HepG2 (cell line): ENCODE measurements around the gene ARHGEF1. TPM values are rescaled to one million over a fixed set of nuclear protein-coding genes. Genes with fewer than 3 reads are reported as not detected.

Source experiments
- BCL6 ChIP-seq: IDR thresholded peaks from 2 replicates; pipeline ENCODE4 v1.6.1; 2016; ENCODE audit warnings: missing genetic modification reagents, missing compliant biosample characterization
- ELF1 ChIP-seq: sonication (generic); formaldehyde crosslinking; IDR thresholded peaks from 2 replicates; pipeline ENCODE4 v1.4.0; 2020; ENCODE audit warnings: missing genetic modification reagents
- GMEB2 ChIP-seq: IDR thresholded peaks from 2 replicates; pipeline ENCODE4 v1.6.1; 2016; ENCODE audit warnings: missing biosample characterization, missing genetic modification reagents, low read depth
- MAZ ChIP-seq, 2 experiments: sonication (generic) in 1 of 2; formaldehyde crosslinking in 1 of 2; IDR thresholded peaks; 2 replicates each; pipeline versions ENCODE4 v1.5.0 to v1.6.1; 2012 to 2020; ENCODE audit warnings: low read depth in 2 of 2, mild to moderate bottlenecking in 2 of 2, borderline replicate concordance in 1 of 2, improper control_type of control experiment in 1 of 2, low read length in 1 of 2, missing genetic modification reagents in 1 of 2, moderate library complexity in 1 of 2
- MIER3 ChIP-seq: IDR thresholded peaks from 2 replicates; pipeline ENCODE4 v1.6.1; 2016; ENCODE audit warnings: missing compliant biosample characterization, borderline replicate concordance
- MXI1 ChIP-seq: IDR thresholded peaks from 3 replicates; pipeline ENCODE4 v1.6.1; 2012; ENCODE audit warnings: low read depth, low read length, inconsistent platforms, borderline replicate concordance
- PHF8 ChIP-seq: sonication (generic); formaldehyde crosslinking; IDR thresholded peaks from 2 replicates; pipeline ENCODE4 v1.5.0; 2020; ENCODE audit warnings: missing genetic modification reagents
- RORA ChIP-seq: sonication (generic); formaldehyde crosslinking; IDR thresholded peaks from 2 replicates; pipeline ENCODE4 v1.5.0; 2020; ENCODE audit warnings: mild to moderate bottlenecking, missing genetic modification reagents, moderate library complexity
- SALL2 ChIP-seq: sonication (generic); formaldehyde crosslinking; IDR thresholded peaks from 2 replicates; pipeline ENCODE4 v1.8.1; 2023; ENCODE audit warnings: mild to moderate bottlenecking, missing genetic modification reagents, inconsistent platforms
- TFDP1 ChIP-seq: IDR thresholded peaks from 2 replicates; pipeline ENCODE4 v1.6.1; 2016; ENCODE audit warnings: missing compliant biosample characterization, missing genetic modification reagents, borderline replicate concordance
- THAP11 ChIP-seq: IDR thresholded peaks from 2 replicates; pipeline ENCODE4 v1.6.1; 2016; ENCODE audit warnings: missing biosample characterization, missing genetic modification reagents
- THYN1 ChIP-seq: sonication (generic); formaldehyde crosslinking; IDR thresholded peaks from 2 replicates; pipeline ENCODE4 v1.8.1; 2023; ENCODE audit warnings: low read depth, mild to moderate bottlenecking, moderate library complexity, missing genetic modification reagents, borderline replicate concordance
- ZBTB49 ChIP-seq: sonication (generic); formaldehyde crosslinking; IDR thresholded peaks from 2 replicates; pipeline ENCODE4 v1.4.0; 2020; ENCODE audit warnings: missing genetic modification reagents, borderline replicate concordance
- ZFP36 ChIP-seq: fragments of 150-350 bp; IDR thresholded peaks from 2 replicates; pipeline ENCODE4 v1.6.1; 2018; ENCODE audit warnings: borderline replicate concordance, low read length, low read depth; ENCODE audit not compliant: partially characterized antibody
- ZNF230 ChIP-seq: sonication (generic); formaldehyde crosslinking; IDR thresholded peaks from 2 replicates; pipeline ENCODE4 v1.4.0; 2020; ENCODE audit warnings: mild to moderate bottlenecking, missing genetic modification reagents
- ZNF431 ChIP-seq: sonication (generic); formaldehyde crosslinking; IDR thresholded peaks from 2 replicates; pipeline ENCODE4 v1.9.0; 2022; ENCODE audit warnings: missing genetic modification reagents, low read depth, mild to moderate bottlenecking, borderline replicate concordance
- ZSCAN25 ChIP-seq: sonication (generic); formaldehyde crosslinking; IDR thresholded peaks from 2 replicates; pipeline ENCODE4 v1.8.0; 2022; ENCODE audit warnings: mild to moderate bottlenecking, missing genetic modification reagents
- polyA plus RNA-seq, 8 experiments: library from polyadenylated mRNA; depleted of rRNA in 3 of 8; stranded (reverse) in 7 of 8; unstranded in 1 of 8; fragments of >200 nt; fragmentation: Illumina TruSeq in 4 of 8; extraction: Trizol in 4 of 8; gene quantifications; 2 replicates each; pipeline versions ENCODE4 v1.2.1 to v1.2.3, GENCODE V29; 2011 to 2016; ENCODE audit warnings: low read depth in 4 of 8, missing spikeins in 1 of 8, mixed read lengths in 1 of 8; ENCODE audit not compliant: insufficient read depth in 1 of 8
- total RNA-seq, 5 experiments: library from RNA; depleted of rRNA; stranded (reverse); fragments of >200 nt; fragmentation: Illumina TruSeq; extraction: Trizol; gene quantifications; 2 replicates each; pipeline ENCODE4 v1.2.3, GENCODE V29; 2016; ENCODE audit warnings: low read depth in 1 of 5
- TF ChIP-seq, protein P1 (sequence below): sonication (generic); formaldehyde crosslinking; IDR thresholded peaks from 2 replicates; pipeline ENCODE4 v1.4.0; 2020; ENCODE audit warnings: missing genetic modification reagents

The ARHGEF1 gene
- total and polyA plus RNA-seq, 2 of the 13 experiments (the other 11 are each of a cell fraction or from before 2014, with no cell fraction given) = 33.7 to 34.7 TPM

DNA sequence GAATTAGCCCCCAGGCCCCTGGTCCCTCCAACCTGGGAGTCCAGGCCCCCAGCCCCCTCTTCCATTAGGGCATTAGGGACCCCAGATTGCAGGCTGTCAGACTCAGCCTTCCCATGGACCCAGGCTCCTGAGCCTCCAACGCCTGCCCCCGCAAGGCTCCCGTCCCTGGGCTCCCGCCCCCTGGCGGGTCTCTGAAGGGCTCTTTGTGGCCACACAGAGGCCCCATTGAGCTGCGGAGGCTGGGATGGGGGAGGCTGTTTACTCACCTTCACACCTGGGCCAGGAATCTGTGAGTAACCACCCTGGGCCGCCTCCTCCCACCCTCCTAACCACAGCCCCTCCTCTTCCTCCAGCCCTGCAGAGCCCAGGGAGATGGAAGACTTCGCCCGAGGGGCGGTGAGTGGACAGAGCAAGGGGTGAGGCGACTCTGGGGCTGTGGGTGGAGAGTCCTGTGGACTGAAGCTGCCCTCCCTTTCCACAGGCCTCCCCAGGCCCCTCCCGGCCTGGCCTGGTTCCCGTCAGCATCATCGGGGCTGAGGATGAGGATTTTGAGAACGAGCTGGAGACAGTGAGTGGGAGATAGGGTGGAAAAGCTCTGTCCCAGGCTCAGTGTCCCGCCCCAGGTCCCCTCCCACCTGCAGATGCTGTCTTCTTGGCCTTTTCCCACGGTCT, 4.9 kb downstream of the ARHGEF1 start (continued):
- no peak for TF ChIP-seq ZBTB49 (CRISPR knock-in tag)
- TF ChIP-seq MXI1 = peak; percentile 68; the same call in 1 of the 3 replicates
- peak; percentile 58; the same call in 1 of the 2 replicates for TF ChIP-seq SALL2 (CRISPR knock-in tag)
- TF ChIP-seq RORA = no peak
- peak; percentile 89 for TF ChIP-seq MAZ (IDR thresholded peaks at IDR 0.05; ENCODE audit: borderline replicate concordance, low read depth, low read length)
- TF ChIP-seq MAZ (CRISPR knock-in tag; IDR thresholded peaks at IDR 0.05; ENCODE audit: low read depth) = peak; percentile 82
- TF ChIP-seq PHF8 (CRISPR knock-in tag) = peak; percentile 51; the same call in 1 of the 2 replicates
- TF ChIP-seq ZNF431 (CRISPR knock-in tag) = no peak
- no peak for TF ChIP-seq THYN1
- 0 out of 2 replicates have a peak, but pooled peaks have one; percentile 72 for TF ChIP-seq ZNF230 (CRISPR knock-in tag)
- TF ChIP-seq ZSCAN25 = peak; percentile 94
- TF ChIP-seq MIER3 = peak; percentile 72; the same call in 1 of the 2 replicates
- no peak for TF ChIP-seq ZFP36
- TF ChIP-seq, protein P1, sequence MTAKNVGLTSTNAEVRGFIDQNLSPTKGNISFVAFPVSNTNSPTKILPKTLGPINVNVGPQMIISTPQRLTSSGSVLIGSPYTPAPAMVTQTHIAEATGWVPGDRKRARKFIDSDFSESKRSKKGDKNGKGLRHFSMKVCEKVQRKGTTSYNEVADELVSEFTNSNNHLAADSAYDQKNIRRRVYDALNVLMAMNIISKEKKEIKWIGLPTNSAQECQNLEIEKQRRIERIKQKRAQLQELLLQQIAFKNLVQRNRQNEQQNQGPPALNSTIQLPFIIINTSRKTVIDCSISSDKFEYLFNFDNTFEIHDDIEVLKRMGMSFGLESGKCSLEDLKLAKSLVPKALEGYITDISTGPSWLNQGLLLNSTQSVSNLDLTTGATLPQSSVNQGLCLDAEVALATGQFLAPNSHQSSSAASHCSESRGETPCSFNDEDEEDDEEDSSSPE (CRISPR knock-in tag) = 0 out of 2 replicates have a peak, but pooled peaks have one; percentile 37
- peak; percentile 74 for TF ChIP-seq THAP11 (CRISPR knock-in tag)
- peak; percentile 53; the same call in 1 of the 2 replicates for TF ChIP-seq ELF1 (CRISPR knock-in tag)
- TF ChIP-seq TFDP1 = peak; percentile 13; the same call in 1 of the 2 replicates
- TF ChIP-seq BCL6 (CRISPR knock-in tag) = peak; percentile 68
- no peak for TF ChIP-seq GMEB2 (CRISPR knock-in tag)
